ENCODE data around the gene LRRTM4.

GRCh38 chr2:76749858-76750257, 772.3 kb downstream of the LRRTM4 start:
- TF ChIP-seq CTCF (IDR thresholded peaks at IDR 0.05) (no peak), POLR2A (IDR thresholded peaks at IDR 0.05) (no peak)

All from thyroid gland (tissue), 4 donors.